ENCODE measurements around the gene CSNK1G3. TPM values are rescaled to one million over a fixed set of nuclear protein-coding genes. Genes with fewer than 3 reads are reported as not detected.

The CSNK1G3 gene
- total and polyA plus RNA-seq, 4 donors, result 9.5 to 56.4 (median 30.5) TPM

- no peak for ATAC-seq (ENCODE audit: low FRiP score)
- Histone ChIP-seq H3K27ac (ENCODE audit: low read depth in 1 of 2, low read length in 2 of 2) (no peak overlapping the region), H3K27me3 (ENCODE audit: control insufficient read depth in 1 of 2, insufficient read depth in 2 of 2, low read length in 1 of 2) (no peaks in the 10 kb centered on the region), H3K4me1 (ENCODE audit: control insufficient read depth in 1 of 2, insufficient read depth in 2 of 2, low read length in 2 of 2) (no peaks in the 10 kb centered on the region), H3K4me3 (ENCODE audit: low read length in 2 of 2) (no peak overlapping the region), H3K36me3 (ENCODE audit: control insufficient read depth in 1 of 2, insufficient read depth in 2 of 2, low read length in 1 of 2) (no peaks in the 10 kb centered on the region), H3K9me3 (ENCODE audit: control insufficient read depth, low read length) (no peaks in the 10 kb centered on the region)
- no peak for DNase-seq
- WGBS, 2 donors, result 93% methylated on average over 5 of the region's 5 CpGs
- intact Hi-C loops (cut with DNase I), result no loop called here
These were observed 46.9 kb downstream of the CSNK1G3 start for GRCh38 chr5:123558762-123559433.

GRCh38 chr5:123559434-123559775 is 47.4 kb downstream of the CSNK1G3 start:
- Histone ChIP-seq H3K36me3 (ENCODE audit: control insufficient read depth in 1 of 2, insufficient read depth in 2 of 2, low read length in 1 of 2) (no peaks in the 10 kb centered on the region), H3K27ac (ENCODE audit: low read depth in 1 of 2, low read length in 2 of 2) (no peak overlapping the region), H3K9me3 (ENCODE audit: control insufficient read depth, low read length) (no peaks in the 10 kb centered on the region), H3K4me1 (ENCODE audit: control insufficient read depth in 1 of 2, insufficient read depth in 2 of 2, low read length in 2 of 2) (no peaks in the 10 kb centered on the region), H3K4me3 (ENCODE audit: low read length in 2 of 2) (no peak overlapping the region), H3K27me3 (ENCODE audit: control insufficient read depth in 1 of 2, insufficient read depth in 2 of 2, low read length in 1 of 2) (no peaks in the 10 kb centered on the region)
- intact Hi-C loops (cut with DNase I), result no loop called here
- no peak for DNase-seq
- 93 to 98% methylated on average over 1 of the region's 1 CpG for WGBS, 2 donors
- ATAC-seq (ENCODE audit: low FRiP score), result no peak

DNA sequence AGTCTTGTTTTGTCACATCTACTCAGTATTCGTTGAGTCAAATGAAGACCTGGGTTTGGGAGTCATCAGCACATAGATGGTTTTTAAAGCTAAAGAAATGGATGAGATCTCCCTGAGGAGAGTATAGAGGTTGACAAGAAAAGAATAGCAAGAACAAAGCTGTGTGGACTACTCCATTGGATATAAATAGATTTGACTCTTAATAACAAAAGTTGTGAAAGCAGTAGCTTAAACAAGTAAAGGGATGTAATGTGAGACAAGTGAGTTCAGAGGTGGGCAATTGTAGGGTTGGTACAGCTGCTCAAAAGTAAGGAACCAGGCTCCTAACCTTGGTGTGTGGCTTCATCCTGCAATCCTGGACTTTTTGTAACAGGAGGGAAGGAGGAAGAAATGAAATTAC is 49.3 kb downstream of the CSNK1G3 start:
- no peak overlapping the region for H3K27ac ChIP-seq (ENCODE audit: low read depth in 1 of 2, low read length in 2 of 2)
- WGBS, 2 donors, result 97 to 100% methylated on average over 1 of the region's 1 CpG
- H3K9me3 ChIP-seq (ENCODE audit: control insufficient read depth, low read length), result no peaks in the 10 kb centered on the region
- ATAC-seq (ENCODE audit: low FRiP score) (no peak), DNase-seq (no peak)
- H3K27me3 ChIP-seq (ENCODE audit: control insufficient read depth in 1 of 2, insufficient read depth in 2 of 2, low read length in 1 of 2), result no peaks in the 10 kb centered on the region
- H3K4me1 ChIP-seq (ENCODE audit: control insufficient read depth in 1 of 2, insufficient read depth in 2 of 2, low read length in 2 of 2), result no peaks in the 10 kb centered on the region
- H3K36me3 ChIP-seq (ENCODE audit: control insufficient read depth in 1 of 2, insufficient read depth in 2 of 2, low read length in 1 of 2), result no peaks in the 10 kb centered on the region
- intact Hi-C loops (cut with DNase I), result no loop called here
- no peak overlapping the region for H3K4me3 ChIP-seq (ENCODE audit: low read length in 2 of 2)

- peaks cover 0 to 5% of the 10 kb centered on the region in 2 donors for H3K4me1 ChIP-seq (ENCODE audit: control insufficient read depth in 1 of 2, insufficient read depth in 2 of 2, low read length in 2 of 2)
- H3K36me3 ChIP-seq (ENCODE audit: control insufficient read depth in 1 of 2, insufficient read depth in 2 of 2, low read length in 1 of 2), result no peaks in the 10 kb centered on the region
- no peaks in the 10 kb centered on the region for H3K9me3 ChIP-seq (ENCODE audit: control insufficient read depth, low read length)
- H3K4me3 ChIP-seq (ENCODE audit: low read length in 2 of 2), result no peak overlapping the region
- no peak overlapping the region for H3K27ac ChIP-seq (ENCODE audit: low read depth in 1 of 2, low read length in 2 of 2)
- no peak for ATAC-seq (ENCODE audit: low FRiP score)
- H3K27me3 ChIP-seq (ENCODE audit: control insufficient read depth in 1 of 2, insufficient read depth in 2 of 2, low read length in 1 of 2), result no peaks in the 10 kb centered on the region
- intact Hi-C loops (cut with DNase I), result no loop called here
- DNase-seq, result no peak
These were observed 60.0 kb downstream of the CSNK1G3 start for GRCh38 chr5:123571927-123572326.

DNA sequence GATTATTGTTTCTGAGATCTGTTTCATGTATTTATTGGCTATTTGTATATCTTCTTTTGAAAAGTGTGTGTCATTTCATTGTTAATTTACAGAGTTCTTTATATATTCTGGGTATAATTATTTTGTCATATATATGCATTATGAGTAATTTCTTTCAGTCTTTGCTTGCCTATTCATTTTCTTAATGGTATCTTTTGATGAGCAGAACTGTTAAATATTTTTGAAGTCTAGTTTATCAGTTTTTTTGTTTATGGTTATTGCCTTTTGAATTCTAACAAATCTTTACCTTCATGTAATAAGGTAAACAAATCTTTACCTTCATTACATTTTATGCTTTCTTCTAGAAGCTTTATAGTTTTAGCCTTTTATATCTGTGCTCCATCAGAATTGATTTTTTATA is 66.4 kb downstream of the CSNK1G3 start:
- Histone ChIP-seq H3K4me1 (ENCODE audit: control insufficient read depth in 1 of 2, insufficient read depth in 2 of 2, low read length in 2 of 2) (no peaks in the 10 kb centered on the region), H3K27ac (ENCODE audit: low read depth in 1 of 2, low read length in 2 of 2) (no peak overlapping the region), H3K27me3 (ENCODE audit: control insufficient read depth in 1 of 2, insufficient read depth in 2 of 2, low read length in 1 of 2) (no peaks in the 10 kb centered on the region), H3K36me3 (ENCODE audit: control insufficient read depth in 1 of 2, insufficient read depth in 2 of 2, low read length in 1 of 2) (no peaks in the 10 kb centered on the region), H3K4me3 (ENCODE audit: low read length in 2 of 2) (no peak overlapping the region), H3K9me3 (ENCODE audit: control insufficient read depth, low read length) (no peaks in the 10 kb centered on the region)
- intact Hi-C loops (cut with DNase I), result no loop called here
- ATAC-seq (ENCODE audit: low FRiP score) (no peak), DNase-seq (no peak)

- 92% methylated on average over 3 of the region's 3 CpGs for WGBS, 2 donors
- intact Hi-C loops (cut with DNase I), result no loop called here
- Histone ChIP-seq H3K27ac (ENCODE audit: low read depth in 1 of 2, low read length in 2 of 2) (no peak overlapping the region), H3K4me3 (ENCODE audit: low read length in 2 of 2) (no peak overlapping the region), H3K9me3 (ENCODE audit: control insufficient read depth, low read length) (no peaks in the 10 kb centered on the region), H3K4me1 (ENCODE audit: control insufficient read depth in 1 of 2, insufficient read depth in 2 of 2, low read length in 2 of 2) (no peaks in the 10 kb centered on the region), H3K27me3 (ENCODE audit: control insufficient read depth in 1 of 2, insufficient read depth in 2 of 2, low read length in 1 of 2) (no peaks in the 10 kb centered on the region), H3K36me3 (ENCODE audit: control insufficient read depth in 1 of 2, insufficient read depth in 2 of 2, low read length in 1 of 2) (no peaks in the 10 kb centered on the region)
- ATAC-seq (ENCODE audit: low FRiP score), result no peak
- DNase-seq, result no peak
These were observed 67.4 kb downstream of the CSNK1G3 start for GRCh38 chr5:123579410-123579809.

DNA sequence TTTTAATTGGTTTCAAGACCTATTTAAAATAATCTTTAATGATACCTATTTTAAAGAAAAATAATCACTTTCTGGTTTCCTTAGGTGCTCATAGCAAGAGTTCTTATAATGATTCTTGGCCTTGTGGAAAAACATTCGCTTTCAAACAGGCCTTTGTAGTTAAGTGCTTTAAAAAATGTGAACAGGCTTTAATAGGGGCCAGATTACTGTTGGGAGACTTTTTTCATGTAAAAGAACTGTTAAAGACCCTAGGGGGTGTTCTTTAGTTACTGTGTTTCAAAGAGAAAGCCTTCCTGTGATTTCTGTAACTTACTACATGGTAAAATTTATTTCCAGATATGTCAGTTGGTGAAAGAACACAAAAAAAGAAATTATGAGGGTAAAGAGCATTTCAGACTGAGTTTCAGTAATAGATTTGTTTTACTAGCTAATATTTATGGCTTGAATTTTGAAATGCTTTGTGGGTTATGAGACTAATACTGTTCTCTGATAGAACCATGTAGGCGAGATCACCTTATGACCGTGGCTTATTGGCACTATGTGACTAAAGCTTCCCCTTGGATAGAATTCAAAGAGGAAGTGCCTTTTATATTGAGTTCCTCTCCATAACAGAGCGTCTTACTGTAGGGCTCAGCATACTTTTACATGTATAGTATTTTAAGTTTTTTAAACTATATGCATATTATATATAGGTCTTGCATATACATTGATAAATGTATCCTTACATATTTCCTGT is 70.7 kb downstream of the CSNK1G3 start:
- ATAC-seq (ENCODE audit: low FRiP score) (no peak), DNase-seq (no peak)
- H3K27me3 ChIP-seq (ENCODE audit: control insufficient read depth in 1 of 2, insufficient read depth in 2 of 2, low read length in 1 of 2), result no peaks in the 10 kb centered on the region
- H3K9me3 ChIP-seq (ENCODE audit: control insufficient read depth, low read length), result no peaks in the 10 kb centered on the region
- H3K36me3 ChIP-seq (ENCODE audit: control insufficient read depth in 1 of 2, insufficient read depth in 2 of 2, low read length in 1 of 2), result no peaks in the 10 kb centered on the region
- H3K4me3 ChIP-seq (ENCODE audit: low read length in 2 of 2), result no peak overlapping the region
- intact Hi-C loops (cut with DNase I), result no loop called here
- 87 to 88% methylated on average over 4 of the region's 4 CpGs for WGBS, 2 donors
- H3K27ac ChIP-seq (ENCODE audit: low read depth in 1 of 2, low read length in 2 of 2), result no peak overlapping the region
- no peaks in the 10 kb centered on the region for H3K4me1 ChIP-seq (ENCODE audit: control insufficient read depth in 1 of 2, insufficient read depth in 2 of 2, low read length in 2 of 2)

GRCh38 chr5:123585871-123586270 is 73.9 kb downstream of the CSNK1G3 start:
- H3K36me3 ChIP-seq (ENCODE audit: control insufficient read depth in 1 of 2, insufficient read depth in 2 of 2, low read length in 1 of 2), result no peaks in the 10 kb centered on the region
- intact Hi-C loops (cut with DNase I), result no loop called here
- 71 to 95% methylated on average over 2 of the region's 2 CpGs for WGBS, 2 donors
- DNase-seq (no peak), ATAC-seq (ENCODE audit: low FRiP score) (no peak)
- no peaks in the 10 kb centered on the region for H3K9me3 ChIP-seq (ENCODE audit: control insufficient read depth, low read length)
- no peaks in the 10 kb centered on the region for H3K4me1 ChIP-seq (ENCODE audit: control insufficient read depth in 1 of 2, insufficient read depth in 2 of 2, low read length in 2 of 2)
- H3K27me3 ChIP-seq (ENCODE audit: control insufficient read depth in 1 of 2, insufficient read depth in 2 of 2, low read length in 1 of 2), result no peaks in the 10 kb centered on the region
- no peak overlapping the region for H3K27ac ChIP-seq (ENCODE audit: low read depth in 1 of 2, low read length in 2 of 2)
- H3K4me3 ChIP-seq (ENCODE audit: low read length in 2 of 2), result no peak overlapping the region

GRCh38 chr5:123594434-123594833 is 82.5 kb downstream of the CSNK1G3 start:
- no peaks in the 10 kb centered on the region for H3K36me3 ChIP-seq (ENCODE audit: control insufficient read depth in 1 of 2, insufficient read depth in 2 of 2, low read length in 1 of 2)
- ATAC-seq (ENCODE audit: low FRiP score), result no peak

More at GRCh38 chr5:123594434-123594833, 82.5 kb downstream of the CSNK1G3 start:
- H3K27ac ChIP-seq (ENCODE audit: low read depth in 1 of 2, low read length in 2 of 2), result no peak overlapping the region
- H3K9me3 ChIP-seq (ENCODE audit: control insufficient read depth, low read length), result no peaks in the 10 kb centered on the region
- H3K27me3 ChIP-seq (ENCODE audit: control insufficient read depth in 1 of 2, insufficient read depth in 2 of 2, low read length in 1 of 2), result no peaks in the 10 kb centered on the region
- no peak for DNase-seq
- intact Hi-C loops (cut with DNase I), result no loop called here
- H3K4me3 ChIP-seq (ENCODE audit: low read length in 2 of 2), result no peak overlapping the region
- no peaks in the 10 kb centered on the region for H3K4me1 ChIP-seq (ENCODE audit: control insufficient read depth in 1 of 2, insufficient read depth in 2 of 2, low read length in 2 of 2)

All from aorta (tissue), 5 donors.